ENCODE data around the gene CC2D2B. TPM values are rescaled to one million over a fixed set of nuclear protein-coding genes. Genes with fewer than 3 reads are reported as not detected.

CC2D2B gene
- total and polyA plus RNA-seq, 2 experiments from 2014 or later = 0.24 to 0.92 TPM

GRCh38 chr10:96053985-96054384 is 146.2 kb downstream of the CC2D2B start:
- H3K9me3 Mint-ChIP-seq = no peaks in the 10 kb centered on the region
- H4K20me1 ChIP-seq (replicated peaks; ENCODE audit: insufficient read depth) = peaks cover 31% of the 10 kb centered on the region
- peaks cover 69% of the 10 kb centered on the region for H3K79me2 ChIP-seq (replicated peaks; ENCODE audit: insufficient read depth)

GRCh38 chr10:96056787-96057186 is 149.0 kb downstream of the CC2D2B start:
- Mint-ChIP-seq H3K27me3 (ENCODE audit: insufficient read depth, low read depth, poor library complexity) (no peaks in the 10 kb centered on the region), H3K36me3 (ENCODE audit: low read depth) (peaks cover 62% of the 10 kb centered on the region), H3K27ac (no peak overlapping the region), H3K9me3 (no peaks in the 10 kb centered on the region), H3K4me3 (no peak overlapping the region), H3K4me1 (peaks cover 11% of the 10 kb centered on the region)
- Histone ChIP-seq H2AFZ (no peak overlapping the region), H3K27me3 (ENCODE audit: insufficient read depth) (no peaks in the 10 kb centered on the region), H3K4me1 (ENCODE audit: insufficient read depth) (no peaks in the 10 kb centered on the region), H4K20me1 (replicated peaks; ENCODE audit: insufficient read depth) (peaks cover 14% of the 10 kb centered on the region), H3K4me3 (no peak overlapping the region), H3K4me2 (no peak overlapping the region), H3K27ac (ENCODE audit: low read depth) (no peak overlapping the region), H3K9me2 (ENCODE audit: insufficient read depth) (no peaks in the 10 kb centered on the region), H3K36me3 (ENCODE audit: insufficient read depth) (peaks cover 32% of the 10 kb centered on the region), H3F3A (replicated peaks; ENCODE audit: low read depth) (no peaks in the 10 kb centered on the region), H3K79me2 (replicated peaks; ENCODE audit: insufficient read depth) (peaks cover 41% of the 10 kb centered on the region)
- no peak for TF ChIP-seq ETS1 (IDR thresholded peaks at IDR 0.05)
- TF ChIP-seq CTCF (conservative IDR thresholded peaks at IDR 0.05; ENCODE audit: low read depth in 2 of 2) = no peak
- no peak for TF ChIP-seq NANOG (IDR thresholded peaks at IDR 0.05; ENCODE audit: borderline replicate concordance)
- TF ChIP-seq ZNF331 (CRISPR knock-in tag; IDR thresholded peaks at IDR 0.05; ENCODE audit: low read depth) = no peak
- TF ChIP-seq ZNF114 (CRISPR knock-in tag; IDR thresholded peaks at IDR 0.05) = no peak
- no peak for TF ChIP-seq STAT1 (IDR thresholded peaks at IDR 0.05; ENCODE audit: unreplicated experiment)
- no peak for TF ChIP-seq POLR2AphosphoS5 (IDR thresholded peaks at IDR 0.05; ENCODE audit: low read depth)
- no peak for TF ChIP-seq CREB1 (CRISPR knock-in tag; IDR thresholded peaks at IDR 0.05; ENCODE audit: low read depth)
- TF ChIP-seq REST (IDR thresholded peaks at IDR 0.05; ENCODE audit: unreplicated experiment) = no peak
- TF ChIP-seq EZH2 (IDR thresholded peaks at IDR 0.05; ENCODE audit: low read depth, unreplicated experiment) = no peak
- TF ChIP-seq EZH2phosphoT487 (IDR thresholded peaks at IDR 0.05; ENCODE audit: unreplicated experiment) = no peak
- DNase-seq (ENCODE audit: low spot score) (no peak), ATAC-seq (no peak)

More at GRCh38 chr10:96053985-96054384, 146.2 kb downstream of the CC2D2B start:
- Histone ChIP-seq H3K4me3 (no peak overlapping the region), H3K4me2 (no peak overlapping the region), H3K27ac (ENCODE audit: low read depth) (no peak overlapping the region), H3K27me3 (ENCODE audit: insufficient read depth) (no peaks in the 10 kb centered on the region), H2AFZ (no peak overlapping the region), H3K36me3 (ENCODE audit: insufficient read depth) (peaks cover 17% of the 10 kb centered on the region), H3K4me1 (ENCODE audit: insufficient read depth) (no peaks in the 10 kb centered on the region), H3F3A (replicated peaks; ENCODE audit: low read depth) (no peaks in the 10 kb centered on the region), H3K9me2 (ENCODE audit: insufficient read depth) (no peaks in the 10 kb centered on the region)
- no peak overlapping the region for H3K27ac Mint-ChIP-seq
- TF ChIP-seq JUNB (IDR thresholded peaks at IDR 0.05; ENCODE audit: unreplicated experiment) (no peak), CTCF (conservative IDR thresholded peaks at IDR 0.05; ENCODE audit: low read depth in 2 of 2) (no peak)
- H3K4me1 Mint-ChIP-seq = peaks cover 15% of the 10 kb centered on the region
- H3K36me3 Mint-ChIP-seq (ENCODE audit: low read depth) = peaks cover 58% of the 10 kb centered on the region
- H3K27me3 Mint-ChIP-seq (ENCODE audit: insufficient read depth, low read depth, poor library complexity) = no peaks in the 10 kb centered on the region
- no peak overlapping the region for H3K4me3 Mint-ChIP-seq
- DNase-seq (ENCODE audit: low spot score) = no peak
- no peak for ATAC-seq

Measured in GM23338 (cell line).